COLO829 (cell line): ENCODE measurements around the gene KHNYN.

ENCODE experiments used
- DNase-seq: peaks from one replicate; pipeline ENCODE4 v3.0.0; 2012; ENCODE audit warnings: low spot score

The KHNYN gene

GRCh38 chr14:24422694-24423601 is 6.8 kb upstream of the KHNYN start:
- no peak for DNase-seq

- DNase-seq, result peak; percentile 28
These were observed 4.0 kb upstream of the KHNYN start for GRCh38 chr14:24425704-24426103.

- no peak for DNase-seq
These were observed 3.4 kb upstream of the KHNYN start for GRCh38 chr14:24426150-24426911.

- no peak for DNase-seq
These were observed 2.7 kb upstream of the KHNYN start for GRCh38 chr14:24426912-24427536.

GRCh38 chr14:24427537-24428508 is 1.9 kb upstream of the KHNYN start:
- no peak for DNase-seq

GRCh38 chr14:24428628-24429394 is 943 bp upstream of the KHNYN start:
- DNase-seq, result no peak

GRCh38 chr14:24430143-24430681 is 458 bp downstream of the KHNYN start:
- peak; percentile 54 for DNase-seq

GRCh38 chr14:24430682-24431568 is 1.2 kb downstream of the KHNYN start:
- DNase-seq, result no peak

- peak; percentile 92 for DNase-seq
These were observed 2.0 kb downstream of the KHNYN start for GRCh38 chr14:24431569-24432258.

GRCh38 chr14:24432259-24433131 is 2.7 kb downstream of the KHNYN start:
- no peak for DNase-seq

- DNase-seq, result no peak
These were observed 4.3 kb downstream of the KHNYN start for GRCh38 chr14:24434036-24434435.

GRCh38 chr14:24434676-24435075 is 4.9 kb downstream of the KHNYN start:
- no peak for DNase-seq

GRCh38 chr14:24435192-24435810 is 5.5 kb downstream of the KHNYN start:
- no peak for DNase-seq

GRCh38 chr14:24435998-24436354 is 6.2 kb downstream of the KHNYN start:
- DNase-seq, result no peak

GRCh38 chr14:24436355-24437019 is 6.7 kb downstream of the KHNYN start:
- peak; percentile 82 for DNase-seq

- no peak for DNase-seq
These were observed 7.4 kb downstream of the KHNYN start for GRCh38 chr14:24437020-24437735.
